Upper lobe of right lung (tissue), 1 donor: Measurements from ENCODE around the gene PTPRN2. TPM values are rescaled to one million over a fixed set of nuclear protein-coding genes. Genes with fewer than 3 reads are reported as not detected.

Source experiments
- ATAC-seq: fragments of 200-7000 bp; cut with Tn5 transposase; one replicate; pipeline ENCODE4 v1.9.1; 2020; ENCODE audit warnings: mild to moderate bottlenecking, moderate library complexity
- DNase-seq: peaks from one replicate; pipeline ENCODE4 v3.0.0-alpha.2; 2020
- H3K27ac ChIP-seq: fragments of 200-600 bp; one replicate; pipeline ENCODE4 v1.8.0; 2022
- H3K27me3 ChIP-seq: fragments of 200-600 bp; one replicate; pipeline ENCODE4 v1.8.0; 2022; ENCODE audit warnings: mild to moderate bottlenecking
- H3K36me3 ChIP-seq: fragments of 200-600 bp; one replicate; pipeline ENCODE4 v1.8.0; 2022
- H3K4me1 ChIP-seq: fragments of 200-600 bp; one replicate; pipeline ENCODE4 v1.8.0; 2022
- H3K4me3 ChIP-seq: fragments of 200-600 bp; one replicate; pipeline ENCODE4 v1.8.0; 2022; ENCODE audit warnings: mild to moderate bottlenecking
- H3K9me3 ChIP-seq: fragments of 200-600 bp; one replicate; pipeline ENCODE4 v1.8.0; 2022
- intact Hi-C: fragments of 100-400 bp; cut with DNase I; formaldehyde crosslinking; loops from one replicate; pipeline ENCODE4 v1.11.0; 2022
- total RNA-seq: library from RNA; stranded (reverse); fragmentation: NEBNext Ultra II Directional; extraction: Animal tissue kit (Norgen Biotek cat#: 25700); gene quantifications from one replicate; pipeline ENCODE4 v1.2.1, GENCODE V29; 2021
- TF ChIP-seq, protein P1 (sequence below): fragments of 200-600 bp; IDR thresholded peaks from one replicate; pipeline ENCODE4 v1.8.0; 2022; ENCODE audit warnings: antibody characterized with exemption
- donor health status: DM: no; HTN: yes; CAD: no; lungs with severe emphysema.

The PTPRN2 gene
- total RNA-seq, 1 donor from 2014 or later = 4.9 TPM

DNA sequence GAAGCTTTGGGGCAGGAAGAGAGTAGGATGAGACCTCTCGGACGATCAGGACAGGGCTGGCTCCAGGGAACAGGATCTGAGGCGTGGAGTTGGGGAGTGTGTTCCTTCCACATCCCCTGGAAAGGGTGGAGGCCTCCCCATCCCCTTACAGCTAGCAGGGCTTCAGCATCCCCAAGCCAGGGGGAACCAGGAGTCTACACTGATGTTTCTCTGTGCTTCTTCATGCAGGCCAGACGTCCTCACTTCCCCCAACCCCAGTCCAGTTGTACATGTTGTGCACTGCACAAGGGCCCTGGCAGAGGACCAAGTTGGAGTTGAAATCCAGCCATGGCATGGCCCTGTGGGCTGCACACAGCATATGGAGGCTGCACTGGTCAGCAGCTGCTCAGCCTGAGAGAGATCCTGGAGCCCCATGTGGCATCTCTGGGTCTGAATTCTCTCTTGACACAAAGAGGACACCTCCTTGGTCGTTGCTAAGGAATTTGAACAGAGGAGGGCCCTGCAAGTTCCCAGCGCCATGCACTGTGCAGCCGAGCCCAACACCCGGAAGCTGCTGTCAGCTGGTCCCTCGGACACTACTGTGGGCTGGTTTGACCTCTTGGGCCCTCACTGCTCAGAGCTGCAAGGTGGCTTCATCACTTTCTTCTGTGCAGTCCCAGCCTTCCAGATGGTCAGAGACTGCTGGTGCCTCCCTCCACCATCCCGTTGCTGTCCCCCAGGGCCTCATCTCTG is 1069.7 kb downstream of the PTPRN2 start:
- Histone ChIP-seq H3K4me1 (no peaks in the 10 kb centered on the region), H3K27me3 (peaks cover 10% of the 10 kb centered on the region), H3K27ac (no peak overlapping the region), H3K36me3 (no peaks in the 10 kb centered on the region), H3K4me3 (no peak overlapping the region), H3K9me3 (no peaks in the 10 kb centered on the region)
- ATAC-seq (no peak), DNase-seq (peak; percentile 36)
- TF ChIP-seq, protein P1, sequence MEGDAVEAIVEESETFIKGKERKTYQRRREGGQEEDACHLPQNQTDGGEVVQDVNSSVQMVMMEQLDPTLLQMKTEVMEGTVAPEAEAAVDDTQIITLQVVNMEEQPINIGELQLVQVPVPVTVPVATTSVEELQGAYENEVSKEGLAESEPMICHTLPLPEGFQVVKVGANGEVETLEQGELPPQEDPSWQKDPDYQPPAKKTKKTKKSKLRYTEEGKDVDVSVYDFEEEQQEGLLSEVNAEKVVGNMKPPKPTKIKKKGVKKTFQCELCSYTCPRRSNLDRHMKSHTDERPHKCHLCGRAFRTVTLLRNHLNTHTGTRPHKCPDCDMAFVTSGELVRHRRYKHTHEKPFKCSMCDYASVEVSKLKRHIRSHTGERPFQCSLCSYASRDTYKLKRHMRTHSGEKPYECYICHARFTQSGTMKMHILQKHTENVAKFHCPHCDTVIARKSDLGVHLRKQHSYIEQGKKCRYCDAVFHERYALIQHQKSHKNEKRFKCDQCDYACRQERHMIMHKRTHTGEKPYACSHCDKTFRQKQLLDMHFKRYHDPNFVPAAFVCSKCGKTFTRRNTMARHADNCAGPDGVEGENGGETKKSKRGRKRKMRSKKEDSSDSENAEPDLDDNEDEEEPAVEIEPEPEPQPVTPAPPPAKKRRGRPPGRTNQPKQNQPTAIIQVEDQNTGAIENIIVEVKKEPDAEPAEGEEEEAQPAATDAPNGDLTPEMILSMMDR = no peak
- intact Hi-C loops = no loop called here

DNA sequence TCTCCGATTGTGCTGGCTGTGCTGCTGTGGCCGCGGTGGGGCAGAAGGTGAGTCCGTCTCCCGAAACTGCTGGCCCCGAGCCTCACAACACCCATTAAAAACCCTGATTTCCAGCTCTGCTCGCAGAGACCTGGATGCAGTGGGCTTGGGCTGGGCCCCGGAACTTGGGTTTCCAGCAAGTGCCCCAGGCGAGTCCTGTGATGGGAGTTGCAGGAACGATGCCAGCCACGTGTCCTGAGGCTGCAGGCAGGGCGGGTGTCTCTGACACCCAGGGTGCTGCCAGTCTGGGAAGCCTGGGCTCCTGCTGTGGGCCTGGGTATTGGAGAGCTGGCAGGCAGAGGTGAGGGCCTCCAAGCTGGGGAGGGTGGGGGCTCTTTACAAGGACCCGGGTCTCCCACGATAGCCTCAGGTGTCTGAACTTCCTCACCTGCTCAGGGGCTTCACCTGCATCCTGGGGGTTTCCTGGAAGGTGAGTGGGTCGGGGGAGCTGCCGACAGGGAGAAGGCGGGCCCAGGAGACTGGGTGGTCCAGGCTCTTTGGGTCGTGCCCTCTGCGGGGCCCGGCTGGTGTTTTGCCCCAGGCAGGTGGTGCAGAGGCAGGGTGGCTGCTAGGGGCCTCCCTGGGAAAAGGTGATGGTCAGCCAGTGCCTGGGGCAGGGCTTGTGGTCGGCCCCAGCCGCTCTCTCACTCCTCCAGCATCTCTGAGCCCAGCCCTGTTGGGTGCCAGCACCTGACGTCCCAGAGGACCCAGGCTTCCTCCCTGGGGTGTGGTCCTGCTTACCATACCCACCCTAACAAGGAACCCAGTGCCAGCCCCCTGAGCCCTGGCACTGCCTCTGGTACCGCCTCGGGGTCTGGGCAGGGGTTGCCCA is 1070.5 kb downstream of the PTPRN2 start:
- Histone ChIP-seq H3K27ac (no peak overlapping the region), H3K4me3 (no peak overlapping the region), H3K36me3 (no peaks in the 10 kb centered on the region), H3K9me3 (no peaks in the 10 kb centered on the region), H3K27me3 (peaks cover 10% of the 10 kb centered on the region), H3K4me1 (no peaks in the 10 kb centered on the region)
- TF ChIP-seq, protein P1 = no peak
- intact Hi-C loops = no loop called here
- ATAC-seq (no peak), DNase-seq (peak; percentile 57)

DNA sequence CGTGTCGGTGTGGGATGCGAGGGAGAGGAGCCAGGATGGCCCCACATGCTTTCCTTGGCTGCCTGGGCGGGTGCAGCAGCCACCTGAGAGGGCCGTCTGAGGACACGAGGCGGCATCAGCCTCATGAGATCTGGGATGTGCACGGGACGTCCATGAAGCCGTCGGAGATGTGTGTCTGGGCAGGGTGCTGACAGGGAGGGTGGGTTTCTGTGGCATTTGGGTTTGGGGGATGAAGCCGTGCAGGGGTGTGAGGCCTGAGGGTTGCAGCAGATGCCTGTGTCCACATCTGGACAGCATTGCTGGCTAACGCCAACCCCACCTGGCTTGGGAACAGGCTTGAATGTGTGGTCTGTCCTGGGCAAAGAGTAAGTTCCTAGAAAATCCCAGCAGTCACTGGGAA is 1071.3 kb downstream of the PTPRN2 start:
- no peaks in the 10 kb centered on the region for H3K36me3 ChIP-seq
- H3K27ac ChIP-seq = no peak overlapping the region
- TF ChIP-seq, protein P1 = no peak
- intact Hi-C loops = no loop called here
- ATAC-seq (no peak), DNase-seq (peak; percentile 46)
- H3K9me3 ChIP-seq = no peaks in the 10 kb centered on the region
- no peak overlapping the region for H3K4me3 ChIP-seq
- peaks cover 10% of the 10 kb centered on the region for H3K27me3 ChIP-seq
- H3K4me1 ChIP-seq = no peaks in the 10 kb centered on the region

DNA sequence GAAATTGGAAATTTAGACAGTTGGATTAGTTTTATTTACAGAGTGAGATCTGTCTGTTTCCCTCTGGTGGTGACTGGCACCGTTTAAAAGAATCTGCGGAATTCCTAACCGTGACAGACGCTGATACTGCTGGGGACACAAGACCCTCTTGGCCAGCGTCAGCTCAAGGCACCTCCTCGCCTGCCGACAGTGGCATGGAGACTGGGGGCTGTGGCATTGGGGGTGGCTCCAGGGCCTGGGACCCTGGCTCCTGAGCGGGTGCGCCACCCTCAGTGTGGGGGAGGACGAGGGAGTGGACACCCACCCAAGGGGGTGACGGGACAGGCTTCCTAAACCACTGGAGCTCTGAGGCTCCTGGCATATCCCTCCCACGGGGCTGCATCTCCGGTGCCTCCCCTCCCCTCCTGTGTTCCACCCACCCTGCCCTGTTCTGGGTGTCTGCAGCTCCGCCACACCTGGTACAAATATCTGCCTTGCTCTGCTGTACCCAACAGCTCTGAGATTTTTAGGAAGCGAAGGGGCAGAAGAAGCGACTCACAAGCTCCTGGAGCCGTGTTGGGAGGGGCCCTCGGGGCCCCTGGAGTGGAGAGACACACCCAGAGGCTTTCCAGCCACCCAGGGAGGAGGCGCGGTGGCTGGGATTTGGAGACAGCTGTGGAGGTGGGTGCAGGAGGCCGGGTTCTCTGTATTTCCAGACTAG is 1072.1 kb downstream of the PTPRN2 start:
- no peak for ATAC-seq
- H3K4me3 ChIP-seq = no peak overlapping the region

DNA sequence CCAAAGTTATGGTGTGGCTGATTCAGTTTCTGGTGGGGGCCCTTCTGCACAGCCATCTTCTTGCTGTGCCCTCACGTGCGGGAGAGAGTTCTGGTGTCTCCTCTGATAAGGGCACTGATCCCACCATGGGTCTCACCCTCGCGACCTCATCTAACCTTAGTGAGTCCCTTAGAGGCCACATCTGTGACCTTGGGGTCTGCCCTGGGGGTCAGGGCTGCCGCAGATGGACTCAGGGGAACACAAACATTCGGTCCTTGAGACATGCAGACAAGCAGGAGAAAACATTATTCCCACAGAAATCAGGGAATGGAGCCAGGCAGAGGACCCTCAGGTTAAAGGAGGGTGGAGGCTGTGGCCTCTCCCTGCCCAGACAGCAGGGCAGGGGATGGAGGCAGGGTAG is 1072.9 kb downstream of the PTPRN2 start:
- Histone ChIP-seq H3K36me3 (no peaks in the 10 kb centered on the region), H3K4me3 (no peak overlapping the region), H3K27me3 (peaks cover 10% of the 10 kb centered on the region), H3K9me3 (no peaks in the 10 kb centered on the region), H3K27ac (no peak overlapping the region), H3K4me1 (no peaks in the 10 kb centered on the region)
- DNase-seq = peak; percentile 25
- no peak for ATAC-seq
- TF ChIP-seq, protein P1 = no peak
- intact Hi-C loops = no loop called here

More for the DNA sequence above, 1072.1 kb downstream of the PTPRN2 start:
- H3K36me3 ChIP-seq = no peaks in the 10 kb centered on the region
- peaks cover 10% of the 10 kb centered on the region for H3K27me3 ChIP-seq
- DNase-seq = peak; percentile 45
- no peak overlapping the region for H3K27ac ChIP-seq
- intact Hi-C loops = no loop called here
- TF ChIP-seq, protein P1 = no peak
- no peaks in the 10 kb centered on the region for H3K9me3 ChIP-seq
- no peaks in the 10 kb centered on the region for H3K4me1 ChIP-seq
